PC-9 (cell line): Measurements from ENCODE around the gene CDK18.

Source experiments
- CTCF ChIP-seq: fragments of 200-600 bp; sonication (generic); conservative IDR thresholded peaks from 2 replicates; pipeline ENCODE4 v1.6.1; 2017; ENCODE audit warnings: mixed run types, antibody characterized with exemption, mild to moderate bottlenecking, moderate library complexity
- EZH2 ChIP-seq: fragments of 200-600 bp; sonication (generic); IDR thresholded peaks from 2 replicates; pipeline ENCODE4 v1.8.0; 2017; ENCODE audit warnings: antibody characterized with exemption, low read depth

GRCh38 chr1:205532996-205533735 lies 28.7 kb downstream of the CDK18 start:
- TF ChIP-seq CTCF: no peak
- TF ChIP-seq EZH2: no peak
